ENCODE measurements around the gene CORO6. TPM values are rescaled to one million over a fixed set of nuclear protein-coding genes. Genes with fewer than 3 reads are reported as not detected.

CORO6 gene
- polyA plus RNA-seq, 2 of the 4 experiments (the other 2 are of a cell fraction), result 5.0 to 10.1 TPM

DNA sequence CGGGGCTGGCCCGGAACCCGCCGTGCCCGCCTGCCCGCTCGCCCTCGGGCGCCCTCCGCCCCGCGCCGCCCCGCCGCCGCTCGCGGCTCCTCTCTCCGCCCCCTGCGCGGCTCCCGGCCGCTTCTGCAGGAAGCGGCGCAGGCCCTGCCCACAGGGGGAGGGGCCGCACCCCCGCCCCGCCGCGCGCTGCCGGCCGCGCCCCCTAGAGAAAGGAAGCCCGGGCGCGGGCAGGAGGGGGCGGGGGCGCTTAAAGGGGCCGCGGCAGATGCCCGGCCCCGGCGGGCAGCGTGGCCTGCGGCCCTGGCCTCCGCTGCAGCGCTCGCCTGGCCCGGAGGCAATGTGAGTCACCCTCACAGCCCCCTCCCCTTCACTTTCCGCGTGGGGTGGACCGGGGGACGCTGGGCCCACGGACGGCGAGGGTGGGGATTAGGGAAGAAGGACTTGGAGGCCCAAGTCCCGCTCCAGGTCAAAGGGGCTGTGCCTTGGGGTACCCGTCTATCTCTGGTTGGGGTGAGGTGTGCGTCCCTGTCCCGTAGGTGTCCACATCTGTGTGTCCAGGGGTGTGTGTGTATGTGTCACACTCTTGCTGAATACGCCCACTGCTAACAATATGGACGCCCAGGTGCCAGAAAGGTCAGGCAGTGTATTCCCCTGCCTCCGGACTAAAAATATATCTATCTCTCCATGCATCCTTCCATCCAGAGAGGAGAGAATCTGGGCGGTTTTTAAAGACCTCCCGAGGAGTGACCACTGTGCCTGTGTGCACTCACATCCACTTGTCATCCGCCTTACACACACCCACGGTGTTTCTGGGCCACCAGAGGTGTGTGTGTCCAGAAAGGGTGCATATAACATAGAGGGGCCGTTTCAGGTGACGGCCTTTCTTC lies 32.9 kb downstream of the CORO6 start, which contains the start of gene GIT1 (continued):
- TF ChIP-seq, protein P1, sequence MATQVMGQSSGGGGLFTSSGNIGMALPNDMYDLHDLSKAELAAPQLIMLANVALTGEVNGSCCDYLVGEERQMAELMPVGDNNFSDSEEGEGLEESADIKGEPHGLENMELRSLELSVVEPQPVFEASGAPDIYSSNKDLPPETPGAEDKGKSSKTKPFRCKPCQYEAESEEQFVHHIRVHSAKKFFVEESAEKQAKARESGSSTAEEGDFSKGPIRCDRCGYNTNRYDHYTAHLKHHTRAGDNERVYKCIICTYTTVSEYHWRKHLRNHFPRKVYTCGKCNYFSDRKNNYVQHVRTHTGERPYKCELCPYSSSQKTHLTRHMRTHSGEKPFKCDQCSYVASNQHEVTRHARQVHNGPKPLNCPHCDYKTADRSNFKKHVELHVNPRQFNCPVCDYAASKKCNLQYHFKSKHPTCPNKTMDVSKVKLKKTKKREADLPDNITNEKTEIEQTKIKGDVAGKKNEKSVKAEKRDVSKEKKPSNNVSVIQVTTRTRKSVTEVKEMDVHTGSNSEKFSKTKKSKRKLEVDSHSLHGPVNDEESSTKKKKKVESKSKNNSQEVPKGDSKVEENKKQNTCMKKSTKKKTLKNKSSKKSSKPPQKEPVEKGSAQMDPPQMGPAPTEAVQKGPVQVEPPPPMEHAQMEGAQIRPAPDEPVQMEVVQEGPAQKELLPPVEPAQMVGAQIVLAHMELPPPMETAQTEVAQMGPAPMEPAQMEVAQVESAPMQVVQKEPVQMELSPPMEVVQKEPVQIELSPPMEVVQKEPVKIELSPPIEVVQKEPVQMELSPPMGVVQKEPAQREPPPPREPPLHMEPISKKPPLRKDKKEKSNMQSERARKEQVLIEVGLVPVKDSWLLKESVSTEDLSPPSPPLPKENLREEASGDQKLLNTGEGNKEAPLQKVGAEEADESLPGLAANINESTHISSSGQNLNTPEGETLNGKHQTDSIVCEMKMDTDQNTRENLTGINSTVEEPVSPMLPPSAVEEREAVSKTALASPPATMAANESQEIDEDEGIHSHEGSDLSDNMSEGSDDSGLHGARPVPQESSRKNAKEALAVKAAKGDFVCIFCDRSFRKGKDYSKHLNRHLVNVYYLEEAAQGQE (IDR thresholded peaks at IDR 0.05), result no peak
- TF ChIP-seq FOSL2 (IDR thresholded peaks at IDR 0.05), result no peak
- TF ChIP-seq FOSL2 (CRISPR knock-in tag; IDR thresholded peaks at IDR 0.05), result peak; percentile 54
- TF ChIP-seq KDM5A (IDR thresholded peaks at IDR 0.05), result no peak
- no peak for TF ChIP-seq HOXA7 (CRISPR knock-in tag; IDR thresholded peaks at IDR 0.05)
- no peak for TF ChIP-seq RAD21 (conservative IDR thresholded peaks at IDR 0.05 in 1 of 2, IDR thresholded peaks at IDR 0.05 in 1 of 2)
- TF ChIP-seq RFX5 (IDR thresholded peaks at IDR 0.05), result peak; percentile 18; the same call in 1 of the 2 replicates
- TF ChIP-seq CTCF (IDR thresholded peaks at IDR 0.05), result no peak
- peak; percentile 31; the same call in 1 of the 2 replicates for TF ChIP-seq PHF8 (IDR thresholded peaks at IDR 0.05; ENCODE audit: borderline replicate concordance, low read depth)
- TF ChIP-seq HEYL (CRISPR knock-in tag; IDR thresholded peaks at IDR 0.05), result no peak
- no peak for TF ChIP-seq KDM1A (IDR thresholded peaks at IDR 0.05; ENCODE audit: low read depth)
- TF ChIP-seq RARB (CRISPR knock-in tag; IDR thresholded peaks at IDR 0.05), result no peak
- TF ChIP-seq POLR2AphosphoS2 (conservative IDR thresholded peaks at IDR 0.05; ENCODE audit: low read length), result no peak
- no peak for TF ChIP-seq CEBPB (IDR thresholded peaks at IDR 0.05)
- TF ChIP-seq CBX8 (IDR thresholded peaks at IDR 0.05), result no peak
- TF ChIP-seq SREBF2 (IDR thresholded peaks at IDR 0.05), result no peak
- TF ChIP-seq NR3C1 (IDR thresholded peaks at IDR 0.05), result no peak
- TF ChIP-seq MYC (IDR thresholded peaks at IDR 0.05; ENCODE audit: borderline replicate concordance, low read length), result peak; percentile 75; the same call in 1 of the 2 replicates
- TF ChIP-seq EHMT2 (IDR thresholded peaks at IDR 0.05; ENCODE audit: low read depth), result no peak
- TF ChIP-seq, protein P2, sequence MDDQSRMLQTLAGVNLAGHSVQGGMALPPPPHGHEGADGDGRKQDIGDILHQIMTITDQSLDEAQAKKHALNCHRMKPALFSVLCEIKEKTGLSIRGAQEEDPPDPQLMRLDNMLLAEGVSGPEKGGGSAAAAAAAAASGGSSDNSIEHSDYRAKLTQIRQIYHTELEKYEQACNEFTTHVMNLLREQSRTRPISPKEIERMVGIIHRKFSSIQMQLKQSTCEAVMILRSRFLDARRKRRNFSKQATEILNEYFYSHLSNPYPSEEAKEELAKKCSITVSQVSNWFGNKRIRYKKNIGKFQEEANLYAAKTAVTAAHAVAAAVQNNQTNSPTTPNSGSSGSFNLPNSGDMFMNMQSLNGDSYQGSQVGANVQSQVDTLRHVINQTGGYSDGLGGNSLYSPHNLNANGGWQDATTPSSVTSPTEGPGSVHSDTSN (IDR thresholded peaks at IDR 0.05), result no peak
- TF ChIP-seq HES2 (IDR thresholded peaks at IDR 0.05), result no peak
- TF ChIP-seq HMGXB4 (CRISPR knock-in tag; IDR thresholded peaks at IDR 0.05; ENCODE audit: borderline replicate concordance), result no peak
- TF ChIP-seq FOSB (CRISPR knock-in tag; IDR thresholded peaks at IDR 0.05), result no peak
- TF ChIP-seq, protein P3, sequence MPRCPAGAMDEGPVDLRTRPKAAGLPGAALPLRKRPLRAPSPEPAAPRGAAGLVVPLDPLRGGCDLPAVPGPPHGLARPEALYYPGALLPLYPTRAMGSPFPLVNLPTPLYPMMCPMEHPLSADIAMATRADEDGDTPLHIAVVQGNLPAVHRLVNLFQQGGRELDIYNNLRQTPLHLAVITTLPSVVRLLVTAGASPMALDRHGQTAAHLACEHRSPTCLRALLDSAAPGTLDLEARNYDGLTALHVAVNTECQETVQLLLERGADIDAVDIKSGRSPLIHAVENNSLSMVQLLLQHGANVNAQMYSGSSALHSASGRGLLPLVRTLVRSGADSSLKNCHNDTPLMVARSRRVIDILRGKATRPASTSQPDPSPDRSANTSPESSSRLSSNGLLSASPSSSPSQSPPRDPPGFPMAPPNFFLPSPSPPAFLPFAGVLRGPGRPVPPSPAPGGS (IDR thresholded peaks at IDR 0.05), result 0 out of 3 replicates have a peak, but pooled peaks have one; percentile 30
- no peak for TF ChIP-seq HOXB5 (CRISPR knock-in tag; IDR thresholded peaks at IDR 0.05)
- no peak for TF ChIP-seq HDAC2 (IDR thresholded peaks at IDR 0.05)
- peak; percentile 64; the same call in 1 of the 2 replicates for TF ChIP-seq HOXB13 (CRISPR knock-in tag; IDR thresholded peaks at IDR 0.05; ENCODE audit: low read depth)
- no peak for TF ChIP-seq FOXS1 (CRISPR knock-in tag; IDR thresholded peaks at IDR 0.05)
- TF ChIP-seq EP300 (IDR thresholded peaks at IDR 0.05), result no peak

Data from A549 (cell line).